ENCODE measurements around the gene PDE4B. TPM values are rescaled to one million over a fixed set of nuclear protein-coding genes. Genes with fewer than 3 reads are reported as not detected.

PDE4B gene
- polyA plus RNA-seq, 1 donor (not counting 4 experiments of a cell fraction or from before 2014, with no cell fraction given) = 0.29 TPM

- dilution Hi-C loops (cut with MboI; ENCODE audit: extremely low pct_ligation_motif_present, low sequenced_read_pairs) = no loop called here
- H3K4me2 ChIP-seq (ENCODE audit: control insufficient read depth, extremely low read depth, insufficient read depth, low read depth, low read length) = no peak overlapping the region
- H3K36me3 ChIP-seq (ENCODE audit: control insufficient read depth in 2 of 2, extremely low read depth in 1 of 2, insufficient read depth in 2 of 2, low read length in 2 of 2) = no peaks in the 10 kb centered on the region
- no peak overlapping the region for H2AFZ ChIP-seq (ENCODE audit: control insufficient read depth, low read length)
- peaks cover 12% of the 10 kb centered on the region for H3K4me1 ChIP-seq (ENCODE audit: control insufficient read depth, extremely low read depth, insufficient read depth, low read length)
- H3K79me2 ChIP-seq (ENCODE audit: control insufficient read depth, insufficient read depth, low read length) = no peaks in the 10 kb centered on the region
- no peak for FAIRE-seq
- no peaks in the 10 kb centered on the region for H3K27me3 ChIP-seq (ENCODE audit: control insufficient read depth, extremely low read depth, insufficient read depth, low read length)
- DNase-seq (ENCODE audit: low read depth, low spot score) = no peak
- TF ChIP-seq, protein P1, sequence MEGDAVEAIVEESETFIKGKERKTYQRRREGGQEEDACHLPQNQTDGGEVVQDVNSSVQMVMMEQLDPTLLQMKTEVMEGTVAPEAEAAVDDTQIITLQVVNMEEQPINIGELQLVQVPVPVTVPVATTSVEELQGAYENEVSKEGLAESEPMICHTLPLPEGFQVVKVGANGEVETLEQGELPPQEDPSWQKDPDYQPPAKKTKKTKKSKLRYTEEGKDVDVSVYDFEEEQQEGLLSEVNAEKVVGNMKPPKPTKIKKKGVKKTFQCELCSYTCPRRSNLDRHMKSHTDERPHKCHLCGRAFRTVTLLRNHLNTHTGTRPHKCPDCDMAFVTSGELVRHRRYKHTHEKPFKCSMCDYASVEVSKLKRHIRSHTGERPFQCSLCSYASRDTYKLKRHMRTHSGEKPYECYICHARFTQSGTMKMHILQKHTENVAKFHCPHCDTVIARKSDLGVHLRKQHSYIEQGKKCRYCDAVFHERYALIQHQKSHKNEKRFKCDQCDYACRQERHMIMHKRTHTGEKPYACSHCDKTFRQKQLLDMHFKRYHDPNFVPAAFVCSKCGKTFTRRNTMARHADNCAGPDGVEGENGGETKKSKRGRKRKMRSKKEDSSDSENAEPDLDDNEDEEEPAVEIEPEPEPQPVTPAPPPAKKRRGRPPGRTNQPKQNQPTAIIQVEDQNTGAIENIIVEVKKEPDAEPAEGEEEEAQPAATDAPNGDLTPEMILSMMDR (optimal IDR thresholded peaks at IDR 0.05 in 1 of 3, IDR thresholded peaks at IDR 0.05 in 1 of 3, conservative IDR thresholded peaks at IDR 0.05 in 1 of 3; ENCODE audit: extremely low read depth in 1 of 3, insufficient read depth in 2 of 3, low read length in 3 of 3) = no peak
- TF ChIP-seq EZH2 (IDR thresholded peaks at IDR 0.05; ENCODE audit: low read length) = no peak
- no peaks in the 10 kb centered on the region for H4K20me1 ChIP-seq (ENCODE audit: control insufficient read depth, extremely low read depth, insufficient read depth, low read length)
- no peaks in the 10 kb centered on the region for H3K9me1 ChIP-seq (ENCODE audit: control insufficient read depth, extremely low read depth, insufficient read depth, low read length)
- no peaks in the 10 kb centered on the region for H3K9me3 ChIP-seq (ENCODE audit: control insufficient read depth, low read depth, low read length)
- H3K9ac ChIP-seq (ENCODE audit: control insufficient read depth, extremely low read depth, insufficient read depth, low read length) = no peak overlapping the region
- H3K27ac ChIP-seq (ENCODE audit: control insufficient read depth, insufficient read depth, low read length) = no peak overlapping the region
- no peak overlapping the region for H3K4me3 ChIP-seq (ENCODE audit: control insufficient read depth in 2 of 3, extremely low read depth in 1 of 3, insufficient read depth in 2 of 3, low read depth in 1 of 3, low read length in 3 of 3)
Measured at GRCh38 chr1:66326867-66327266, 534.2 kb downstream of the PDE4B start.

DNA sequence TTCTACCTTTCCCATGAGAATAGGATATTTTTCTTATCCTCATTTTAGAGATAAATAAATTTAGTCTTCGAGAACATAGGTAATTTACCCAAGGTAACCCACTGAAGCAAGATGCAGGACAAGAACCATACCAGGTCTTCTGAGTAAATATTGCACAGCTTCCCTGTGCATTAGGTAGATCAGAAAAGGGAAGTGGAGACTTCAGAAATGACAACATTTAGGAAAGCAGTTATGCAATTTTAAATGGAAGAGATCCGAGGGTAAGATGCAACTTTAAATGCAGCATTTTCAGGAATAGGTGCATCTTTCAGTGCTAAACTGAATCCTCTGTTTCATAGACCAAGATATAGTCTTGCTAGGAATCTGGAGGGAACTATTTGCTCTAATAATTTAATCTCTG, 534.9 kb downstream of the PDE4B start:
- Histone ChIP-seq H2AFZ (ENCODE audit: control insufficient read depth, low read length) (no peak overlapping the region), H3K4me2 (ENCODE audit: control insufficient read depth, extremely low read depth, insufficient read depth, low read depth, low read length) (no peak overlapping the region), H3K9me1 (ENCODE audit: control insufficient read depth, extremely low read depth, insufficient read depth, low read length) (no peaks in the 10 kb centered on the region), H3K9me3 (ENCODE audit: control insufficient read depth, low read depth, low read length) (no peaks in the 10 kb centered on the region), H3K4me3 (ENCODE audit: control insufficient read depth in 2 of 3, extremely low read depth in 1 of 3, insufficient read depth in 2 of 3, low read depth in 1 of 3, low read length in 3 of 3) (no peak overlapping the region), H4K20me1 (ENCODE audit: control insufficient read depth, extremely low read depth, insufficient read depth, low read length) (no peaks in the 10 kb centered on the region), H3K9ac (ENCODE audit: control insufficient read depth, extremely low read depth, insufficient read depth, low read length) (no peak overlapping the region), H3K27ac (ENCODE audit: control insufficient read depth, insufficient read depth, low read length) (no peak overlapping the region), H3K4me1 (ENCODE audit: control insufficient read depth, extremely low read depth, insufficient read depth, low read length) (peaks cover 19% of the 10 kb centered on the region), H3K27me3 (ENCODE audit: control insufficient read depth, extremely low read depth, insufficient read depth, low read length) (no peaks in the 10 kb centered on the region), H3K36me3 (ENCODE audit: control insufficient read depth in 2 of 2, extremely low read depth in 1 of 2, insufficient read depth in 2 of 2, low read length in 2 of 2) (no peaks in the 10 kb centered on the region), H3K79me2 (ENCODE audit: control insufficient read depth, insufficient read depth, low read length) (no peaks in the 10 kb centered on the region)
- TF ChIP-seq, protein P1 (optimal IDR thresholded peaks at IDR 0.05 in 1 of 3, IDR thresholded peaks at IDR 0.05 in 1 of 3, conservative IDR thresholded peaks at IDR 0.05 in 1 of 3; ENCODE audit: extremely low read depth in 1 of 3, insufficient read depth in 2 of 3, low read length in 3 of 3) = no peak
- no peak for TF ChIP-seq EZH2 (IDR thresholded peaks at IDR 0.05; ENCODE audit: low read length)
- no peak for DNase-seq (ENCODE audit: low read depth, low spot score)
- no peak for FAIRE-seq
- dilution Hi-C loops (cut with MboI; ENCODE audit: extremely low pct_ligation_motif_present, low sequenced_read_pairs) = no loop called here

All from keratinocyte (primary cell).